8988T (cell line): ENCODE data around the gene MRC1.

Source experiments
- DNase-seq: peaks from one replicate; pipeline ENCODE4 v3.0.0; 2011

The MRC1 gene

DNA sequence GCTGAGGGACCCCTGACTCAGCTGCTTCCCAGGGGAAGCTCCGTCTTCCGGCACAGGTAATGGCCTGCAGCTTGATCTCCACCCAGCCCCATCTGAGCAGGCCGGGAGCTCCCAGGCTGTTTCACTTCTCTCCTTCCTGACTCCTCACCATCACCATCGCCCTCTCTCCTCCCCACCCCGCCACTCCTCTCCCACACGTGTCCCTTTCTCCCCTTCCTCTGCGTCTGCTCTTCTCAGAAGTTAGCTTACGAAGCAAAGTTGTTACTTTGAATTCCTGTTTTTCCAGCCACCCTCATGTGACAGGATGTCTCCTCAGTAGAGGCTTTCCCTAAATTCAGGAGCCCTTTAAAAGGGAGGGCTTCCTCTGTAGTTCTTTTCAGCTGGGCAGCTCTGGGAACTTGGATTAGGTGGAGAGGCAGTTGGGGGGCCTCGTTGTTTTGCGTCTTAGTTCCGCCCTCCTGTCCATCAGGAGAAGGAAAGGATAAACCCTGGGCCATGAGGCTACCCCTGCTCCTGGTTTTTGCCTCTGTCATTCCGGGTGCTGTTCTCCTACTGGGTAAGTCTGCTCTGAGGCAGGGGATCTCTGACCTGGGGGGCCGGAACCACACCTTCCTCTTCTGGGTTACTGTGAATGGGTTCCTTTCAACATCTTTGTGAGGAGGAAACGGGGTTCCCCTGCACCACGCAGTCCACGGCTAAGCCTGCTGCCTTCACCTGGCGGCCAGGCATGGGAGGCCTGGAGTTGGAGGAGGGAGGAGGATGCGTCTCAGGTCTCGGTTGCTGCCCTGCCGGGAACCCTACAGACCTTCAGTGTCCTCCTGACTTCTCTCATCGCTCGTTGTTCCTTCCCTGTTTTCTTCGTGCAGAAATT lies at the start of gene MRC1:
MRC1 (plus strand) TSS at position 378 of the 871 bp plus-strand sequence; CDS start at position 496, 118 bp downstream.
- no peak for DNase-seq

DNA sequence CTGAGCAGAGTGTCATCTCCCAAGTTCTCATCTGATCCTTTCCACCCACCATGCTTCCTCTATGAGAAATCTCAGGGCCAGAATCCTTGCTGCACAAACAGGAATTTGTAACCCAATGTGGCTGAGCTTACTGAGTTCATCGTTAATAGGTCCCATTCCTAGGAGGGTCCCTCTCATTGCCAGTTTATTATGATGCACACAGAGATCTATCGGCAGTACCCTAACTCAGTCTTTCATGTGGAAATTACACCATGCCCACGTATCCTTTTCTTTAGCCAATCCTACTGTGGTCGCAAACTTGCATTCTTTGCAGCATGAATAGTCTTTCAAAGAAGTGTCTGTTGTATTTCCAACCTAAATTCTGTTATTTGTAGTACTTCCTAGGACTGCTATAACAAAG lies 45.0 kb upstream of the MRC1 start:
- no peak for DNase-seq

- DNase-seq, result no peak
Measured at GRCh38 chr10:17765602-17766001, 43.5 kb upstream of the MRC1 start.

- no peak for DNase-seq
Measured at GRCh38 chr10:17766731-17767130, 42.4 kb upstream of the MRC1 start.

- no peak for DNase-seq
Measured at GRCh38 chr10:17768496-17768895, 40.7 kb upstream of the MRC1 start.

GRCh38 chr10:17768957-17769356 lies 40.2 kb upstream of the MRC1 start:
- no peak for DNase-seq

- no peak for DNase-seq
Measured at GRCh38 chr10:17771017-17771416, 38.1 kb upstream of the MRC1 start.

GRCh38 chr10:17779784-17780183 lies 29.4 kb upstream of the MRC1 start:
- no peak for DNase-seq

- no peak for DNase-seq
Measured at GRCh38 chr10:17780727-17781126, 28.4 kb upstream of the MRC1 start.

- DNase-seq, result peak; percentile 27
Measured at GRCh38 chr10:17781856-17782255, 27.3 kb upstream of the MRC1 start.

DNA sequence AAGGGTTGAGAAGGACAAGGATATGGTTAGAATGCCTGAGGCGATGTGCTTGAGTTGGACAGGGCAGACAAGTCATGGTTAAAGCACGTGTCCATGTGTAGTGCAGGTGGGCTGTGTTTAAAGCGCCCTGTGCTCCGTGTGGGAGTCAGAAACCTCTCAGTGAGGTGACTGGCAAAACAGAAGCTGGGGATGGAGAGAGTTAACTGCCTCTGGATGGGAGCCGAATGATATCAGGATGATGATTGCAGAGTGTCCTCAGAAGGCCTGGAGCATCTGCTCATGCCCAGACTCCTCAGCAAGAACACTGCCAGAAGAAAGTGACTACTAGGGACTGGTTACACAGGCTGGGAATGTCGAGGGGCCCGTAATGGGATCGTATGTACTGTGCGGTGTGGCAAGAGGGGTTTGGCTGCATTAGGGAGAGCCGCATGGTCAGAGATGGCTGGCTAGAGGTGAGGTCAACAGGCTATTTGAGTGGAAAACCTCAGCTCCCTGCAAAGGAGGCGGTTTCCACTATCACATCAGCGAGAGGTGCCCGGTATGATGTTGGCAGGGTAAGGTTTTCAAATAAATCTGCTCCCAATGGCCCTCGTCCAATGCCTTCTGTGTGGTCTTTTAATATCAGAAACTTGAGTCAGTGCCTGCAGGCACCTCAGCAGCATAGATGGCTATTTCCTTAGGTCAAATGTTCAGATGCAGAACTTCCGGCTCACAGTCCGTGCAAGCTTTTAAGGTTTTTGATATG lies 26.1 kb upstream of the MRC1 start:
- DNase-seq, result no peak

DNA sequence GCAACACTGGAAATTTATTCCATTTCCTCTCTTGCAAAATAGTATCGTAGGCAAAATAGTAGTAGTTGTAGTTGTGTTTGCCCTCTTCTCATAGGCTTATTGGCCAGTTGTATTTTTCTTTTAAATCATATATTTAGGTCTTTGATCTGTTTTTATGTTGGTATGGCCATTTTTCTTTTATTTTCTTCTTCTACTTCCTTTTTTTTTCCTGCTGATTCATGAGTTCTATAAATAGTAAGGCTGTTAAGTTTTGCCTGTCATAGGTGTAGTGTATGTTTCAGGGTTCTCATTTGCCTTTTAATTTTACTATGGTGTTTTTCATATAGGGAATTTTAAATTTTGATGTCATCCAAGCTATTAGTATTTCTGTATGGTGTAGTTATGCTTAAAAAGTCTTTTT lies 25.4 kb upstream of the MRC1 start:
- no peak for DNase-seq

GRCh38 chr10:17784688-17785087 lies 24.5 kb upstream of the MRC1 start:
- DNase-seq, result no peak

GRCh38 chr10:17785276-17785930 lies 23.7 kb upstream of the MRC1 start:
- DNase-seq, result no peak

DNA sequence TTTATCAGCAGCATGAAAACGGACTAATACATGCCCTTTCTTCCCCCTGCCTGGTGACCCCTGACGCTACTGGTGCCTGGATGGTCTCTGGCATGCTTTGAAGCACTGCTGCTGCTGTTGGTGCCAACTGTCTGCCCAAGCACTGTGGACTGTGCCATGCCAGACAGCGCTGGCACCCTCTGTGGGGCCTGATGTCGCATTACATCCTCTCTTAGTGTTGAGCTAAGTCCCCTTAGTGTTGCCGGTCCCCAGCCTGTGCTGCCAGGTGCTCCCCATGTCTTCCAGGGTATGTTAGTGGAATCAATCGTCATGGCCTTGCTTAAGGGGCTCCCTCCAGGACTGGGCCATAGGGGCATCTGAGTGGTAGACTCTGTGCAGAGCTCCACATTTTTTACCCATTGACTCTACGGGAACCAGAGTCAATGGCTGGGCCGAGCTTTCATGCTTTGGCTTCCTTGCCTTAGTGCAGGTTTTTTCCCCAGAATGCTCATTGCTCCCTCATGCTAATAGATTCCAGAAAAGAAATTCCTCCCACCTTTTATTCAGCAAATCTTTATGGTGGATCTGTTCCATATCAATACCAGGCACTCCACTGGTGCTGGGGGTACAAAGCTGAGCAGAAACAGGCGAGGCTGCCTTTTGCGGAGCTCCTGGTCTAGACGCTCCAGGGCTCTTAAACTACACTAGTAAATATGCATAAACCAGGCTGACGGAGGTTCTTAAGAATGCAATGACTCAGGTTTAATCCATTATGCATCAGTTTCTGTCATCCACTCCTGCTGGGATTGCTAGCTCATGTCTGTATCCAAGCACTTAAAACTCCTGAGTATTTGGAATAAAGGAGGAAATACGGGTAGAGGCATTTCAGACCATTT lies 21.8 kb upstream of the MRC1 start:
- no peak for DNase-seq

DNA sequence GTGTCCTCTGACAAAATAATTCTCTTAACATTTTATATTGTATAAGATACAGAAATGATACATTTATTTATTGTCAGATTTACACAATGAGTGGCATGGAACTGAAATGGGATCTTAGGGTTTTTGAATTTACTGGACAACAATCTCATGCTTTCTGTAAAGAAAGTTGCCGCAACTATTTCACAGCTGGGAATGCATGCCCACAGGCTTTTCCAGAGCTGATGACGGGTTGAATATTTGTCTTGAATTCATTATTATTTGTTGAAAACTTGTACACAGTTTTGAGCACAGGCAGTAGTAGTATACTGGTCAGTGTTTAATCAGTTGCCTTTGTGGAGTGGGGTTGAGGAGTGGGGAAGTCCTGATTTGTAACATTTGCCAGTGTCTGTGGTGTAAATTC lies 20.5 kb upstream of the MRC1 start:
- DNase-seq, result no peak

DNA sequence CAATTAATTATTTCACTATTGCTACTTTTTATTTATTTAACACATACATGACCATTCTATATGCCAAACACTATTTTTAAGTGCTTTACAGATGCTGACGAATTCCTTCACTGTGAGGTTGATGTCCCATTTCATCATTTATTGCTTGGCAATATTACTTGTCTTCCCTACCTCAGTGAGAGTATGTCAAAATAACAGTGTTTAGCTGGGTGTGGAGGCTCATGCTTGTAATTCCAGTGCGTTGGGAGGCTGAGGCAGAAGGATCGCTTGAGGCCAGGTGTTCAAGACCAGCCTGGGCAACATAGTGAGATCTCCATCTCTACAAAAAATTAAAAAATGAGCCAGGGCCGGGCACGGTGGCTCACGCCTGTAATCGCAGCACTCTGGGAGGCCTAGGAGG lies 19.8 kb upstream of the MRC1 start:
- no peak for DNase-seq

GRCh38 chr10:17790651-17791050 lies 18.5 kb upstream of the MRC1 start:
- DNase-seq, result no peak

DNA sequence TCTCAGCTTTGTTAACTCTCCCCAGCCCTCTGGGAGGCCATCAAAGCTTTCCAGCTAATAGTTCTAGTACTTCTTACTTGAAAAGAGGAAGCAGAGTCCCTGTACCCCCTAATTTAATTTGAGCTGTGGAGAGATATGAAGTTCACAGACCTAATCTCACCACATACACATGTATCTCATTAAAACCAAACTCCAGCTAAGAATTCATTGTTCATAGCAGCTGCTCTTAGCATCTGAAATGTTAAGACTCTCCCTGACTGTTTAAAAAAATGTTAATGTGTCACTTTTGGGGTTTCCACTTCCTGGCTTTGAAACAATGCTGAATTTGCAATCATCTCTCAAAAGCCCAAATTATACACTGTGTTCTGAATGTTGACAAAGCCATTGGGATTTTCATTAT lies 16.2 kb upstream of the MRC1 start:
- no peak for DNase-seq

- no peak for DNase-seq
Measured at GRCh38 chr10:17793823-17794644, 15.1 kb upstream of the MRC1 start.

- no peak for DNase-seq
Measured at GRCh38 chr10:17795083-17795482, 14.1 kb upstream of the MRC1 start.
